Activated T-helper 1 cell treated with anti-CD3 and anti-CD28 coated beads, Interleukin-12 subunit alpha, Interleukin-12 subunit beta, Interleukin-2, Interleukin-4 antibody, amounts not matched to agents 30 ng/mL and 10 ng/mL and 1 ng/mL, durations not matched to agents 14 hours and 24 hours and 36 hours (primary cell): ENCODE measurements around the gene NR5A1. TPM values are rescaled to one million over a fixed set of nuclear protein-coding genes. Genes with fewer than 3 reads are reported as not detected.

Source experiments
- DNase-seq: peaks from one replicate; pipeline ENCODE4 v3.0.0; 2021; ENCODE audit warnings: low spot score
- H3K27ac Mint-ChIP-seq: one replicate; pipeline ENCODE4 v1.8.0; 2021; ENCODE audit warnings: mild to moderate bottlenecking, mixed read lengths
- H3K27me3 Mint-ChIP-seq: one replicate; pipeline ENCODE4 v1.8.0; 2022; ENCODE audit warnings: mild to moderate bottlenecking, moderate library complexity, mixed read lengths; ENCODE audit not compliant: insufficient read depth
- H3K36me3 Mint-ChIP-seq: one replicate; pipeline ENCODE4 v1.8.0; 2021; ENCODE audit warnings: low read depth, mixed read lengths
- H3K4me1 Mint-ChIP-seq: one replicate; pipeline ENCODE4 v1.8.0; 2021; ENCODE audit warnings: low read depth, mixed read lengths
- H3K4me3 Mint-ChIP-seq: one replicate; pipeline ENCODE4 v1.8.0; 2021; ENCODE audit warnings: mild to moderate bottlenecking, moderate library complexity, mixed read lengths
- H3K9me3 Mint-ChIP-seq: one replicate; pipeline ENCODE4 v1.8.0; 2021; ENCODE audit warnings: mixed read lengths
- intact Hi-C: fragments of 100-400 bp; cut with micrococcal nuclease; formaldehyde crosslinking; loops from one replicate; pipeline ENCODE4 v1.15.1; 2024
- total RNA-seq: library from RNA; stranded (reverse); gene quantifications from 2 replicates; pipeline ENCODE4 v1.2.3, GENCODE V29; 2022

The NR5A1 gene
- total RNA-seq, 1 donor from 2014 or later: not detected

- Mint-ChIP-seq H3K27ac (no peak overlapping the region), H3K27me3 (peaks cover 10% of the 10 kb centered on the region), H3K4me3 (no peak overlapping the region), H3K4me1 (no peaks in the 10 kb centered on the region), H3K9me3 (no peaks in the 10 kb centered on the region), H3K36me3 (no peaks in the 10 kb centered on the region)
- intact Hi-C loops: no loop called here
- no peak for DNase-seq
These were observed 26.6 kb downstream of the NR5A1 start for GRCh38 chr9:124480621-124480981.

- no peaks in the 10 kb centered on the region for H3K4me1 Mint-ChIP-seq
- H3K27ac Mint-ChIP-seq: no peak overlapping the region
- no peaks in the 10 kb centered on the region for H3K9me3 Mint-ChIP-seq
- DNase-seq: no peak
- peaks cover 10% of the 10 kb centered on the region for H3K27me3 Mint-ChIP-seq
- H3K36me3 Mint-ChIP-seq: no peaks in the 10 kb centered on the region
- no peak overlapping the region for H3K4me3 Mint-ChIP-seq
- intact Hi-C loops: no loop called here
These were observed 27.1 kb downstream of the NR5A1 start for GRCh38 chr9:124479947-124480620.

- no peak overlapping the region for H3K4me3 Mint-ChIP-seq
- no peak for DNase-seq
- H3K27me3 Mint-ChIP-seq: peaks cover 10% of the 10 kb centered on the region
- intact Hi-C loops: no loop called here
- no peaks in the 10 kb centered on the region for H3K9me3 Mint-ChIP-seq
- no peaks in the 10 kb centered on the region for H3K4me1 Mint-ChIP-seq
- H3K36me3 Mint-ChIP-seq: no peaks in the 10 kb centered on the region
- H3K27ac Mint-ChIP-seq: no peak overlapping the region
These were observed 27.8 kb downstream of the NR5A1 start for GRCh38 chr9:124479371-124479770.

- H3K27ac Mint-ChIP-seq: no peak overlapping the region
- H3K4me3 Mint-ChIP-seq: no peak overlapping the region
- H3K36me3 Mint-ChIP-seq: no peaks in the 10 kb centered on the region
- DNase-seq: no peak
- intact Hi-C loops: no loop called here
- H3K9me3 Mint-ChIP-seq: no peaks in the 10 kb centered on the region
- H3K27me3 Mint-ChIP-seq: peaks cover 10% of the 10 kb centered on the region
- no peaks in the 10 kb centered on the region for H3K4me1 Mint-ChIP-seq
These were observed 28.8 kb downstream of the NR5A1 start for GRCh38 chr9:124478354-124478753.

GRCh38 chr9:124477648-124478285 lies 29.4 kb downstream of the NR5A1 start:
- Mint-ChIP-seq H3K36me3 (no peaks in the 10 kb centered on the region), H3K27me3 (peaks cover 10% of the 10 kb centered on the region), H3K9me3 (no peaks in the 10 kb centered on the region), H3K4me3 (no peak overlapping the region), H3K4me1 (no peaks in the 10 kb centered on the region), H3K27ac (no peak overlapping the region)
- intact Hi-C loops: no loop called here
- DNase-seq: no peak

- Mint-ChIP-seq H3K9me3 (no peaks in the 10 kb centered on the region), H3K36me3 (no peaks in the 10 kb centered on the region), H3K27me3 (peaks cover 10% of the 10 kb centered on the region), H3K4me3 (no peak overlapping the region), H3K27ac (no peak overlapping the region), H3K4me1 (no peaks in the 10 kb centered on the region)
- no peak for DNase-seq
- intact Hi-C loops: no loop called here
These were observed 30.0 kb downstream of the NR5A1 start for GRCh38 chr9:124477211-124477647.

- no peaks in the 10 kb centered on the region for H3K4me1 Mint-ChIP-seq
- H3K27ac Mint-ChIP-seq: no peak overlapping the region
- no peak for DNase-seq
- no peaks in the 10 kb centered on the region for H3K9me3 Mint-ChIP-seq
- no peaks in the 10 kb centered on the region for H3K36me3 Mint-ChIP-seq
- no peak overlapping the region for H3K4me3 Mint-ChIP-seq
- intact Hi-C loops: no loop called here
- peaks cover 10% of the 10 kb centered on the region for H3K27me3 Mint-ChIP-seq
These were observed 31.1 kb downstream of the NR5A1 start for GRCh38 chr9:124475868-124476690.

- no peaks in the 10 kb centered on the region for H3K36me3 Mint-ChIP-seq
- no peaks in the 10 kb centered on the region for H3K9me3 Mint-ChIP-seq
- H3K4me3 Mint-ChIP-seq: no peak overlapping the region
- intact Hi-C loops: no loop called here
- H3K27ac Mint-ChIP-seq: no peak overlapping the region
- DNase-seq: no peak
- peaks cover 10% of the 10 kb centered on the region for H3K27me3 Mint-ChIP-seq
- no peaks in the 10 kb centered on the region for H3K4me1 Mint-ChIP-seq
These were observed 31.9 kb downstream of the NR5A1 start for GRCh38 chr9:124475158-124475867.

GRCh38 chr9:124474151-124474550 lies 33.0 kb downstream of the NR5A1 start:
- Mint-ChIP-seq H3K27me3 (peaks cover 10% of the 10 kb centered on the region), H3K4me3 (no peak overlapping the region), H3K4me1 (no peaks in the 10 kb centered on the region), H3K27ac (no peak overlapping the region), H3K9me3 (no peaks in the 10 kb centered on the region), H3K36me3 (no peaks in the 10 kb centered on the region)
- DNase-seq: no peak
- intact Hi-C loops: no loop called here

- intact Hi-C loops: no loop called here
- H3K27ac Mint-ChIP-seq: no peak overlapping the region
- H3K4me1 Mint-ChIP-seq: no peaks in the 10 kb centered on the region
- no peak for DNase-seq
- H3K9me3 Mint-ChIP-seq: no peaks in the 10 kb centered on the region
- H3K36me3 Mint-ChIP-seq: no peaks in the 10 kb centered on the region
- H3K4me3 Mint-ChIP-seq: no peak overlapping the region
- H3K27me3 Mint-ChIP-seq: peaks cover 6% of the 10 kb centered on the region
These were observed 33.9 kb downstream of the NR5A1 start for GRCh38 chr9:124473310-124473709.

- intact Hi-C loops: no loop called here
- Mint-ChIP-seq H3K9me3 (no peaks in the 10 kb centered on the region), H3K4me3 (no peak overlapping the region), H3K4me1 (no peaks in the 10 kb centered on the region), H3K36me3 (no peaks in the 10 kb centered on the region), H3K27ac (no peak overlapping the region), H3K27me3 (peaks cover 3% of the 10 kb centered on the region)
- DNase-seq: no peak
These were observed 34.4 kb downstream of the NR5A1 start for GRCh38 chr9:124472770-124473169.

GRCh38 chr9:124471761-124472160 lies 35.4 kb downstream of the NR5A1 start:
- Mint-ChIP-seq H3K27ac (no peak overlapping the region), H3K27me3 (peaks cover 3% of the 10 kb centered on the region), H3K9me3 (no peaks in the 10 kb centered on the region), H3K4me1 (no peaks in the 10 kb centered on the region), H3K4me3 (no peak overlapping the region), H3K36me3 (no peaks in the 10 kb centered on the region)
- no peak for DNase-seq
- intact Hi-C loops: no loop called here

- Mint-ChIP-seq H3K27me3 (no peaks in the 10 kb centered on the region), H3K4me1 (no peaks in the 10 kb centered on the region), H3K9me3 (no peaks in the 10 kb centered on the region), H3K4me3 (no peak overlapping the region), H3K36me3 (no peaks in the 10 kb centered on the region), H3K27ac (no peak overlapping the region)
- DNase-seq: no peak
- intact Hi-C loops: no loop called here
These were observed 36.5 kb downstream of the NR5A1 start for GRCh38 chr9:124470726-124471125.
